Measurements from ENCODE around the gene CHD2. TPM values are rescaled to one million over a fixed set of nuclear protein-coding genes. Genes with fewer than 3 reads are reported as not detected.

Gene CHD2
- total RNA-seq, 1 donor from 2014 or later: 89.9 TPM

GRCh38 chr15:93042211-93042610 lies 142.1 kb downstream of the CHD2 start:
- no peak for TF ChIP-seq CTCF (IDR thresholded peaks at IDR 0.05)
- no peak for DNase-seq (ENCODE audit: extremely low spot score, unreplicated experiment)
- H3K27me3 Mint-ChIP-seq (ENCODE audit: unreplicated experiment): no peaks in the 10 kb centered on the region
- H3K36me3 Mint-ChIP-seq (ENCODE audit: unreplicated experiment): peaks cover 25% of the 10 kb centered on the region
- peaks cover 9% of the 10 kb centered on the region for H3K4me1 Mint-ChIP-seq (ENCODE audit: unreplicated experiment)
- peaks cover 3% of the 10 kb centered on the region for H3K9me3 Mint-ChIP-seq (ENCODE audit: unreplicated experiment)
- H3K4me3 Mint-ChIP-seq (ENCODE audit: unreplicated experiment): no peak overlapping the region
- H3K27ac Mint-ChIP-seq (ENCODE audit: unreplicated experiment): no peak overlapping the region

GRCh38 chr15:93042691-93043378 lies 142.7 kb downstream of the CHD2 start:
- H3K4me1 Mint-ChIP-seq (ENCODE audit: unreplicated experiment): peaks cover 2% of the 10 kb centered on the region
- H3K27ac Mint-ChIP-seq (ENCODE audit: unreplicated experiment): no peak overlapping the region
- H3K9me3 Mint-ChIP-seq (ENCODE audit: unreplicated experiment): peaks cover 3% of the 10 kb centered on the region
- H3K4me3 Mint-ChIP-seq (ENCODE audit: unreplicated experiment): no peak overlapping the region
- H3K27me3 Mint-ChIP-seq (ENCODE audit: unreplicated experiment): no peaks in the 10 kb centered on the region
- TF ChIP-seq CTCF (IDR thresholded peaks at IDR 0.05): no peak
- DNase-seq (ENCODE audit: extremely low spot score, unreplicated experiment): no peak
- H3K36me3 Mint-ChIP-seq (ENCODE audit: unreplicated experiment): peaks cover 29% of the 10 kb centered on the region

GRCh38 chr15:93043621-93044300 lies 143.6 kb downstream of the CHD2 start:
- TF ChIP-seq CTCF (IDR thresholded peaks at IDR 0.05): no peak
- Mint-ChIP-seq H3K9me3 (ENCODE audit: unreplicated experiment) (peaks cover 3% of the 10 kb centered on the region), H3K27me3 (ENCODE audit: unreplicated experiment) (no peaks in the 10 kb centered on the region), H3K4me3 (ENCODE audit: unreplicated experiment) (no peak overlapping the region), H3K36me3 (ENCODE audit: unreplicated experiment) (peaks cover 32% of the 10 kb centered on the region), H3K4me1 (ENCODE audit: unreplicated experiment) (no peaks in the 10 kb centered on the region), H3K27ac (ENCODE audit: unreplicated experiment) (no peak overlapping the region)
- DNase-seq (ENCODE audit: extremely low spot score, unreplicated experiment): no peak

GRCh38 chr15:93044301-93045190 lies 144.4 kb downstream of the CHD2 start:
- no peak overlapping the region for H3K4me3 Mint-ChIP-seq (ENCODE audit: unreplicated experiment)
- no peak overlapping the region for H3K27ac Mint-ChIP-seq (ENCODE audit: unreplicated experiment)
- DNase-seq (ENCODE audit: extremely low spot score, unreplicated experiment): no peak
- no peak for TF ChIP-seq CTCF (IDR thresholded peaks at IDR 0.05)
- peaks cover 3% of the 10 kb centered on the region for H3K9me3 Mint-ChIP-seq (ENCODE audit: unreplicated experiment)
- H3K4me1 Mint-ChIP-seq (ENCODE audit: unreplicated experiment): no peaks in the 10 kb centered on the region
- H3K27me3 Mint-ChIP-seq (ENCODE audit: unreplicated experiment): no peaks in the 10 kb centered on the region
- H3K36me3 Mint-ChIP-seq (ENCODE audit: unreplicated experiment): peaks cover 32% of the 10 kb centered on the region

All from osteocyte (in vitro differentiated cells).